ENCODE results near the gene SOS1.

Gene SOS1

DNA sequence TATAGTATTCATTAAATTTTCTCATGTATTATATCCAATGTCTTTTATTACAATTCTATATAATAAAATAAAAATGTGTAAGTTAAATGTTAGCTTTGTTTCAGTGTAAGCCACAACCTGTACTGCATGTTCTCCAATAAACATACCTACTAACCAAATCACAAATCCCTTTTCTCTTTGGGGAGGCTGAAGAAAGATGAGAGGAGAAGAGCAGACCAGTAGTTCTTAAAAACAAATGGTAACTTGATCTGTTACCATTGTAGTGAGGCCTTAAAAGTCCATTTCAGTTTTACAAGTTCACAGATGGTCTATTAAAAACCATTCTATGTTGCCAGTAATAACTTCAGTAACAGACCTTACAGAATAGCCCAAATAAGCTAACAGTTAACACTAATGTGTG, 100.5 kb downstream of the SOS1 start:
- no peak for DNase-seq

DNA sequence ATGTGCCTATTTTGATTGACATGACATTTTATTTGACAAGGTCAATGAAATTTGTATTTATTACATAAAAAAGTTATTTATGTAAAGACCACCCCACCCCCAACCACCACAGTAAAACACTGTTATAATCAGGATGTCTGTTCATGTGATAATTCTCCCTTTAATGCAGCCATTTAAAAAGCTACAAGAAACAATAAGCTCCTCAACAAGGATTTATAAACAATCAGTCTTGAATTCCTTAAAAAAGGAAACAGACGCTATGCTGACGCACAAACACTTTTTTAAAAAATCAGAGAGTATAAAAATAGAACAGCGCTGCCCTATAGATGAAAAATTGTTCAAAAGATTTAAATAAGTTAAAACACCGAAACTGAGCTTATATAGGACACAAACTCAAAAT, 102.2 kb downstream of the SOS1 start:
- no peak for DNase-seq

DNA sequence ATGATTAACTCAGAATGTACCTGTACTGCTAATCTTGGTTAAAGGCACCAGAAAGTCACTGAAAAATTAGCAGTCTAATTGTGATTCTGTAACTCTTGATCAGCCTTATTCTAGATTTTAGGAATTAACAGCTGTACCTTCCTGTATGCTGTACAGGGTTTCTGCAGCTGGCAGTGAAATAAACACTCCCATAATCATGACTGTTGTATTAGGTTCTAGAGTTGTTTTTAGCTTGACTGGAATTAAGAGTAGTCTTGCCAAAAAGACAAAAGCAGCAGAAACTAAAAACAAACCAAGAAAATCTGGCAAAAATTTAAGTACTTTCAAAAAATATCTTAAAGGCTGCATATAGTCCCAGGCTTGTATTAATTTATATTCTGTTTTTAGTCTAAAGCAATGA, 103.5 kb downstream of the SOS1 start:
- no peak for DNase-seq

DNA sequence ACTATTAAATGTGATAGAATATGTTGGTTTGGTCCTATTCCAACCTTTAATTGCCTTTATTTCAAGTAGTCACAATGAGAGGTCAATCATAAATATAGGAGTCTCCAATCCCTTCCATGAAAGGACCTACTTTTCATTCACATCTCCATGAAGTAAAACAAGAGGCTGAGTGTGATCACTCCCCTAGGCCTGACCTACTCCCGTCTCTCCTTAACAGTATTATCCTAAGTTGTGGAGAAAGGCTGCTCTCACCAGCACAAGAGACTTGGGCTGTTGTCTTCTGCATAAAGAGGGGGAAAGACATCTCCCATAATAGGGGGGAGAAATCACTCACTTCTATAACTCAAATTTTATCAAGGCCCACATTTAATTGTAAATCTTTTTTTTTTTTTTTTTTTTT, 105.4 kb downstream of the SOS1 start:
- no peak for DNase-seq

DNA sequence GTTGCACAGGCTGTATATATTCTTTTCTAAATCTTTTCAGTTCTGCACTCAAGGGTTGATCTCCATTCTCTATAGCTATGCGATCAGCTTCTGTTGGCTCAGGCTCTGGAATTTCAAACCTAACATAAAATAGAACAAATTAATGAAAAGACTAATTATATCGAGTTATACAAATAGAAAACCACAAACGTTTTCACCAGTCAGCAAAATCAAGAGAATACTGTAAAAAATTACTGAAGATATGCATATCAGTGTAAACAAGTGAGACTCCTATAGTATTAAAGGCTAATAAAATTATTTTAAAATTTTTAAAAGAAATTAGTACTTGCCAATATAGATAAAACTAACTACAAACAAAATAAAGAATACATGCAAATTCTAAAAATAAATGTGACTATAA, 107.0 kb downstream of the SOS1 start:
- DNase-seq, result no peak

DNA sequence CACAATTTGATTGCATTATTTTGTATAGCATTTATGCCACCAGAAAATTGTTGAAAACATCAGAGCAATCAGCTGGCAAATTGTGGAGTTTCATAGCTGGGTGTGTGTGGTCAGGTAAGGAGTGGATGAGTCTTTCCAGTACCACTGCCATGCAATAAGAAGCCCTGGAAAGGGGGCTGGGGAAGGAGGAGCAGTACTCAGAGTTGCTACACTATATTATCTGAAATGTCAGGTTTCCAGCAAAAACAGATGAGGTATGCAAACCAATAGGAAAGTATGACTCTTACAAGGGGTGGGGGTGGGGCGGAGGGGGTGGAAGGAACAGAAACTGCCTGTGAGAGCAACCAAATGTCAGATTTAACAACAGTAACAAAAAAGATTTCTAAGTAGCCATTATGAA, 112.2 kb downstream of the SOS1 start:
- no peak for DNase-seq

DNA sequence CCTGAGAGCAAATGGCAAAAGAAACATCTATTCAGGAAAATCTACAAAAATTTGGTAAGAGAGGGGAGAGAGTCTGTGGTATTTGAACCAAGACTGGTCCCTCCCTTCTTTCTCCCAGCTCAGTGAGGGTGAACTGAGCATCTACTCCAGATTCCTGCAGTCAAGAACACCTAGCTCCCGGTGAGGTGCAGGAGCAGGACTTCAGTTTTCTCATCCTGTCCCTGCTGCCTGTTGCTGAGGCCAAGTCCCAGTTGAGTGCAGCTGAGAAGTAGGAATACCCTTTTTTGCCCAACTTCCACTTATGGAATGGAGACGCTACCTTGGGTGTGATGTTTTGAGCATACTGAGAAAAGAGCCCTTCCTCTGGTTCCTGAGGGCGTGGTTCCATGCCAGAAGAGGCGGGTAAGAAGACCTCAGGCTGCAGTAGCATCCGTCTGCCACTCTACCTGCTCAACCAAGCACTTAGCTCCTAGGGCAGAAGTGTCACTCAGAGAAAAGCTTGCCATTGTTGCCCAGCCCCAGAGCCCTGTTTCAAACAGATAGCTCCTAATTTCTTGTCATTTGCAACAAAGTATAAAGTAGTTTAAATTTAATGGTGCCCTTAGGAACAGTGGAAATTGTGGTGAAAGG, 112.9 kb downstream of the SOS1 start:
- DNase-seq, result no peak

DNA sequence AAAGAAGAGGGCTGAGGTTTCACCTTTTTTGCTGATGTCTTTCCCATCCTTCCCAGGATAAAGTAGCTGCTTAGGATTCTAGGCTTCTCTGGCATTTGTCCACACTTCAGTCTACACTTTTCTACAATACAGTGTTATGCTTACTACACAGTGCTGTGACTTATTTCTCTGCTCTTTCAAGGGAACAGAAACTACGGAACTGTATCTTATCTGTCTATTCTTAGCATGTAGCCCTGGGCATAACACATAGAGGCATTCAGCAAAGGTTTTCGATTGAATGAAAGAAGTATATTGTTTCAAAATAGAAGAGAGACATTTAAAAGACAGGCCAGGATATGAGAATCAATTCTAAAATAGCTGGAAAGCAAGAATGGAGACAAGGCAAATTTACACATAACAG, 120.3 kb downstream of the SOS1 start:
- DNase-seq, result no peak

DNA sequence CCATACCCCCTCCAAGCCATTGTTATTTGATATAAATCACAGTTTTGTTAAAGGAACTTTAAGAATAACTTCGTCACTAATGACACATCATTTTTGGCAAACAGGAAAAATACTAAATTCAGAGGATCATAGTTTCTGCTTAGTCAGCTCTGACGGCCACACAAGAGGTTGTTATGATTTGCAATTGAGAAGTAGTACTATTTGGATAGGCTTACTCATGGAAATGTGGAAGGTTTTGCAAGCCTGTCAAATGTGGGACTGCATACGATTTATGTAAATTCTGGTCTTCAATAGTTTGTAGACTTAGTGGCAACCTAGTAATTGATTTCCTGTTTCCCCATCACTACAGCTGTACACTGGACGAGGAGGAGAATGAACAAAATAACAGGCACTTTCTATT, 123.1 kb downstream of the SOS1 start:
- no peak for DNase-seq

DNA sequence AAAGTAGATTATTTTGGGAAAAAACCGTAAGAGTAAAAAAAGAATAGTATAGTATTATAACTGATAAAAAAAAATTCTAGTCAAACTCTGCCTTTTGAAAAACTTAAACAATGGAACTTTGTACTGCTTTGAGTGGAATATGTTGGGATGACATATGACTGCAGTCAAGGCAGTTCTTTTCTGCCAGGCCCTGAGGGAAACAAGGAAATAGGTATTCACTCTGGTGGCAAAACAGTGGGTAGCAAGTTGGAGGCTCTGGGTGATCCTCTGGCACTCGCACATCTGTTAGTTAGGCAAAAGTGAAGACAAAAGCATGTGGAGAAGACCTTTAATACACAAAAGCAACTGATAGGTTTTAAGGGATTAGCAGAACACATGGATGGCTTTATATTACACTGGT, 129.0 kb downstream of the SOS1 start:
- no peak for DNase-seq

DNA sequence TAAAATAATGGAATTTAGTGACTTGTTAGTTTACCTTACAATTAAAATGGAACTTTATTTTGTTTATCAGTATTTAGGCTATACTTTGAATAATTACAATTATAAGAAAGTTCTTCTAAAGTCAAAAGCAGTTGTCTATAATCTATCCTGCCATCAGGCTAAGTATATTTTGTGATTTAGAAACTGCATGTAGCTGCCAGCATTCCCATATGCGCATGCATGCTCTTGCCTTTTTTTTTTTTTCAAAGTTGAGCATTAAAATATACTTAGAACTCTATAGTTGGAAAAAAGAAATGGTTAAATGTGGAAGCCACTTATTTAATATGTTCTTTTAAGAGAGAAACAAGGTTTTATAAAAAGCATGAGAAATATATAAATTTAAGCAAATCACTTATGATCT, 132.1 kb downstream of the SOS1 start:
- no peak for DNase-seq

DNA sequence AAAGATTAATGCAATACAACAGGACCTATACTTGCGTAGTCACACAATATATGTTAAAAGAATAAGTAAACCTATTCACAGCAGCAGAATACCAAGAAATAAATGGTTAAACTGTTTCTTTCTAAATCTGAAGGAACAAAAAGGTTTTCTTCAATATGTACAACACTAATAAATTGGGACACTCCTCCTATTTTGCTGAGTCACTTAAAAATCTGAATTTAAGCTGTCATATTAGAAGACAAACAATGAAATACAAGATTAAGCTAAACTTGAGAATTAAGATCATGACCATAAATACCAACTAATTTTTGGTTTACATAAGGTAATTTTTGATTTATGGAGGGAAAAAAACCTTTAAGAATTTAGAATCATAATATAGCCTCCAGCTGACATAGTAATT, 138.4 kb downstream of the SOS1 start:
- DNase-seq, result no peak

DNA sequence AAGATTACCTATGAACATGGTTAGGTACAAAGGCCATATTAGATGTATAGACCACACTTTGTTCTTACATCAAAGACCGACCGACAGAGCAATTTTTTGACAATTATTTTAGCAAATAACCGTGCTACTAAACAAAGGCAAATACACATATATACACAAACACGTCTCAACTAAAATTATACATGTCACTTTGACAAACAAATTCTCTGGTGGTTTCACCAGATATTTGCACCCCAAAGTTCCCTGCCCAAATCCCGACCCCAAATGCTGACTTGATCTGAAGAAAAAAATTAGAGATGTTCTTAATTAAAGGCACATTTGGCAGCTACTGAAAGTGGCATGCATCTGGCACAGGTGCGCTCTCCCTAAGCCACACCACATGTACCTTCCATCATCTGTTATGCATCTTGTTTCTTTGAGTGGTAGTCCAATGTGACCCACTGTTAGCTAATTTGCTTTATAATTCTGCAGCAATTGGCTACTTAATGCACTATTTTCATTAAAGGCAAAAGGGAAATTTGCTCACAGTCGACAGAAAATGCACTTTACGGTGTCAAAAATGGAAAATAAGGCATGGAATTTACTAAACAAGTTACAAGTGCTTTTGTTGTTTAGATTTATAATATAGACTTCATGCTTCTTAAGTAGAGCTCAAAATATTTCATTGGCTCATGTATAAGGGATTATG, 139.0 kb downstream of the SOS1 start:
- DNase-seq, result no peak

DNA sequence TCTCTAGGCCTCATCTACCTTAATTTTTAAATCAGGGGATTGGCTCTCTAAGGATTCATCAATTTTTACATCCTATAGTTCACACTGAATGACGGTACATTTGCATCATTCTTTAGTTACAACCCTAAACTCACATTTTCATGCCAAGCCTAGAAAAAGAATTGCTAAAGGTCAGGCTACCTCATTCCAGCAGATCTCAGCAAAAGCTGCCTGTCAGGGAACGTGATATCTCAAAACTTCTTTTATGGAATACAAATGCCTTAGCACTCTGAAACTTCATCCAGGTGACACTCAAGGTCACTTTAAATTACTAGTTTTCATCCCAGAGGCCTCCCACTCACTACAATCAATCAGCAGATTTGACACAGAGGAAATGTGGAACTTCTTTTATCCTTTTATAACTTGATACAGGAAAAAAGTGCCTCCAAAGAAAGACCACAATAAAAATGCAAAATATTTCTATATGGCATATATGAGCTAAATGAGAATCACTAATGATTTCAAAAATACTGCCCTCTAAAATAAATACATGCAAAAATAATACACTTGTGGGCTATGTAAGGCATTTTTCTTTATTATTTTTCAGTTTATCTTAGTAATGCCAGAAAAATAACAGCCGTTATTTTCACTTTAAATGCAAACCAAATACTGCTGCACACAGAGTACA, 139.7 kb downstream of the SOS1 start:
- DNase-seq, result no peak

DNA sequence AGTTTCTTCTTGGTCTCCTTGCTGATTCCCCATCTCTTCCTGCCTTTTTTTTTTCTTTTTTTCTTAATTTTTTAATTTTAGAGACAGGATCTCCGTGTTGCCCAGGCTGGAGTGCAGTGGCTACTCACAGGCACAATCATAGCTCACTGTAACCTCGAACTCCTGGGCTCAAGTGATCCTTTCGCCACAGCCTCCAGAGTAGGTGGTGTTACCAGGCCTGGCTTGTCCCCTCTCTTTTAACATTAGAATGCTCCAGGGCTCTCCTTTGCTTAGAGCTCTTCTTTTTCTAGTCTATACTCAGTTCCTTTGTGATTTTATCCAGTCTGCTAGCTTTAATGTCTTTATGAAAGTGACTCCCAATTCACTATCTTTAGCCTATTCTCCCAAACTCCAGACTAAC, 141.9 kb downstream of the SOS1 start:
- no peak for DNase-seq

DNA sequence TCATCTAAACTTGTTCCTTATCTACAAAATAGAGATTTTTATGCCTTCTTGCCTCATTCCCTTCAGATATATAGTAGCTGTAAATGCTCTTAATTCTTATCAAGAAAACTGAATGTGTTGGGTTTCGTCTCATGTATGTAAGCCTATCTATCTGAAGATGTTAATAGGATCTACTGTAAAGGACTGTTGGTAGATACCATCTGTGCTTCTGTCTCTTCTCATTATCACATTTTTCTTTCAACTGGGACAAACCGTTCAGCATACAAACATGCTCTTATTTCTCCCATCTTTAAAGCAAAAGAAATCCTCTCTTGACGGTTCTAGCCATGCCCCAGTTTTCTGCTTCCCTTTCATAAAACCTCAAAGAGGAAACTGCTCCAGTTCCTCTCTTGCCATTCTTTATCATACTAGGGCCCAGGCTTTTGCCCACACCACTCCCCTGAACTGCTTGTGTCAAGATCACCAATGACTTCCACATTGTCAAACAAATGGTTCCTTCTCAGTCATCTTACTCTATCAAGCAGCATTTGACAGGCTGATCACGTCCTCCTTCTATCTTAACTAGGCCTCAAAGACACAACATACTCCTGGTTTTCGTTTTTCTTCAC, 142.5 kb downstream of the SOS1 start:
- DNase-seq, result no peak

DNA sequence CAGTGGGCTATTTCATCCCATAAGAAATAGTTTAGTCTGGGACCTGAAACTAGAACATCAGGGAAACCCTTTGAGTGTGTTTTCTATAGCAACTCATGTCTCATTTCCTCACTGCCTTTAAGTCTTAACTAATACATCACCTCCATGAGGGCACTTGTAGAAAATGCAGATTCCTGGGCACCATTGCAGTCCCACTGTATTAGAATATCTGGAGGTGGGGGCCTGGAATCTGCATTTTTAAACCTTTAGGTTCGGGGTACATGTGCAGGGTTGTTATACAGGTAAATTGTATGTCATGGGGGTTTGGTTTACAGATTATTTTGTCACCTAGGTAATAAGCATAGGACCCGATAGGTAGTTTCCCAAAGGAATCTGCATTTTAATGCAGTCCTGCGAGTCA, 143.8 kb downstream of the SOS1 start:
- no peak for DNase-seq

DNA sequence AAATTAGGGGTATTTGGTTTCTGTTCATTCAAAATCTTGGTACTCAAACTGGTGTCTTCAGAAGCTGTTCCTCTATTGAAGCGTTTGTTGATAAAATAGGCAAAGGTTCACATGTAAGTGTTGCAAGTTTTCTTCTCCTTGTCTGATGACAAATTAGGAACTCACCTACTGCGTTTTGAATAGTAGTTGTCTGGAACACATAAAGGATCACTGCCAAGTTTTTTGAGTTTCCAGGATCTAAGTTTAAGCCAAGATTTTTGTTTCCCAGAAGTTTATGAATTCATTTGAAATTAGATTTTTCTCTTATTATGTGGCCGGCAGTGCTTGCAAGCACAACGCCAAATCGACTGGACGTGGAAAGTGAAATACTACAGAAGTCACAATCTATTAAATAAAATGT, 145.8 kb downstream of the SOS1 start:
- no peak for DNase-seq

DNA sequence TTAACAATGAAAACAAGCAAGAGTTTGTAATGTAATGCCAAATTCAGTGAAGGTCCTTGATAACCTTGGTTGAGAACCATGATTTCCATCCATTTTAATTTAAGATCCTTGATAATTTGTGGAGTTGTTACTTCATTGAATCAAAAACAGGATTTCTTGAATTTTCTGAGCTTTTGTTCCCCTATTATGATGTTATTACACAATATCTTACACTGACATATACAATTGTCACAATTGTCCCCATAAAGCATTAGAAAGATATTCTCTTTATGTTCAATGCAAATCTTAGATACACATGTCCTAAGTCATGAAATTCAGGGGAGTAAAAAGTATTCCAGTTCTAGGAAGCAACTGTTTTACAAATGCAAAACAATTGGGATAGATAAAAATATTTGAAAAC, 147.6 kb downstream of the SOS1 start:
- DNase-seq, result no peak

DNA sequence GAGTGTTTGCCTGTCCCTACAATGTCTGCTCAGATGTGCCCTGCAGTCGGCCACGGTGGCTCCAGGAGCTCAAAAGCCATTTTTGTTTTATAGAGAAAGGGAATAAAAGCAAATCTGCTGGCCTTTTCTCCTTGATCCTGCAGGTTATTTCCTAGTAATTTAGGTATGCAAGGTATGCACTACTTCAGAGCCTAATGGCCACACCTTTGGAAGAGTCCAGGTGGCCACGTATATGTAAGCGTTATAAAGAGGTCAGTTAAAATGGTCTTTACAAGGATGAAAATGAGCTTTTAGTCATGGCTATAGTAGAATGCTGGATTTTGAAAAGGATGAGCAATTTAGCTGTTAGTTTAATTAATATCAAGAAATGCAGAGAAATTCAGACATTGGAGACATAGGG, 149.5 kb downstream of the SOS1 start:
- no peak for DNase-seq

DNA sequence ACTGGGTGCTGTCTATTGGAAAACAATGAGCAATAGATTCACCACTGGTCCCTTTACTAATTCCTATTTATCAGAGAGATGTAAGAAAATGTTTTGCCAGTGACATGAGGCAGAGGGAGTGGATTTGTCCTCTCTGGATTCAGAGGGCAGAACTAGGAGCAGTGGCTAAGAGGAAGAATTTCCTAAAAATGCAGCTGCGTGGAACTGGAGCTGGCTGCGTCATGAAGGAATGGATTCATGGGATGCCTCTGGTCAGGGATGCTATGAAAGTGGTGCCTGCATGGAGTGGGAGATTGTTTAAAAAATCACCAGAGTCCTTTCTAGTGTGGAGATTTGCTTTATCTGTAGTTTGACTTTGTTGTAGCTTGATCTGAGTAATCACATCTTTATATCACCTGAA, 152.8 kb downstream of the SOS1 start:
- DNase-seq, result no peak

DNA sequence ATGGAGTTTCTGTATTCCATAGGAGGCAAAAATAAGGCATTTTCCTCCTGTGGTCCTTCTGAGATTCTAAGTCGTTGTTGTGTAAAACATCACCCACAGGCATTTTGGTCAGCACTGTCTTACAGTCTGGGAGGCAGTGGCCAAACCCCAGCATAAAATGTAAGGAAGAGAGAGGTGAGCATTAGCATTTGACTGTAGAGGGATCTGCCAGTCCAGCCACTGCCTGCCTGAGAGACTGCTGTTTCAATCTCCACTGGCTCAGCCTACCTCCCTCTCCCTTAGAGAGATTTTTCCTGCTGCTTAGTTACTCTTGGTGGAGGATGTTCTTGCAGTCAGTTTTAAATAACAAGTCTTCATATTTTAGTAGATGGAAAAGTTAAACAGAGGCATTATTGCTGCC, 154.2 kb downstream of the SOS1 start:
- DNase-seq, result no peak

DNA sequence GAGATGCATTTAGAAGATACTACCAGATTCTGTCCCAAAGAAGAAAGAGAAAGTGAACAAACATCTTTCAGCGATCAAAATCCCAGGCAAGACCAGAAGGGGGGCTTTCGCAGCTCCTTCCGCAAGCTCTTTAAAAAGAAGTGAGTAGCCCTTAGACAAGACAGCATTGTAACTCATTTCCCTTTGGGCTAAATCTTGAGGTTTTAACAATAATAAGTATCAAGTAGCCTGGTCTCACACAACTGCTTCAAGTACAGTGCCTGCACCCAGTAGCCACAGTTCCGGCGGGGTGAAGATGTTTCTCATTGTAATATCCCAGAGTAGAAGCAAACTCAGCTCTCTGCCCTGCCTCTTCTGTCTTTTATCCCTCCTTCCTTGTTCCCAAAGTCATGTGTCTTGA, 154.8 kb downstream of the SOS1 start:
- no peak for DNase-seq

DNA sequence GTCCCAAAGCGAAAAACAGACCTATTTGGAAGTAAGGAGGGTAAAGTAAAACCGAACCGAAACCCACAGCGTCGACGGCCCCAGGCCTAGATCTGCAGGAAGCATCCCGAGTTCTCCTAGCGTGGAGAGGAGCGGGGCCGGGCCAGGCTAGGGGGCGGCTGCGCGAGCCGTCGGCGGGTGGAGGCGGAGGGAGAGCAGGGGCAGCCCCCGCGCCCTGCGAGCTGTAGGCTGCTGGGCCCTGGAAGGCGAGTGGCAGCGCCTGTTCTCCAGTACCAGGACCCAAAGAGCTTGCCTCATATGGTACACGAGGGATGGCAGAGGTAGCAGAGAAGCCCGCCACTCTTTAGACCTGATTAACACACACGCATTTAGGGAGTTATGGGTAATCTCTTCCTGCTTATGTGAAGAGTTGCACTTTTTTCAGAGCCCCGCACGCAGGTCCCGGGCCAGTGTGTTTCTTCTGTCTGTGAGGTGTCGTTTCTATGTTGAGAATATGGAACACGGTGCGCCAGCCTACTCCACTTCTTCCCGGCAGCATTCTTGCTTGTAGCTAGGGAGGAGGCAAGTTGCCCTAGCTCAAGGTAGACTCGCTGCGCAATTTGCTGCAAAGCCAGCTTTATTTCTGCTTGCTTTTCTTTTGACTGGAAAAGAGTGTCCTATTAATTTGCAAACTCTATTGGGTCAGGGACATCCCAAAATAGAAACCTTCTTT, 160.1 kb downstream of the SOS1 start:
- DNase-seq, result no peak

Measured in activated CD4-positive, alpha-beta T cell treated with anti-CD3 and anti-CD28 coated beads, Interleukin-2, amount 50 U/mL, for 16 hours (primary cell).